ENCODE measurements around the gene LRRN4.

DNA sequence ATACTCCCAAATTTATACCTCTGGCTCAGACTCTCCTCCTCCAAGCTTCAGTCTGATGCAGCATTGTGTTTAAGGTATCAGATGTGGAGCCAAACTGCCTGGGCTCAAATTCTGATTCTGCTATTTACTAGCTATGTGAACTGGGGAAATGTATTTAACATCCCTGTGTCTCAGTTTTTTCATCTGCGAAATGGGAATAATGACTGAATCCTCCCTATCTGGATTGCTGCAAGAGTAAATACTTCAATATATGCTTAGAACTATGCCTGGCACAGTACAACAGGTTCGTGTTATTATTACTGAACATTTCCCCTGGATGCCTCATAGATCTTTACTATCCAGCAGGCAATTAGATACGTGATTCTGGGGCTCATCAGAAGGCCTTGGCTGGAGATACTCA, 5.5 kb downstream of the LRRN4 start:
- TF ChIP-seq, protein P1, sequence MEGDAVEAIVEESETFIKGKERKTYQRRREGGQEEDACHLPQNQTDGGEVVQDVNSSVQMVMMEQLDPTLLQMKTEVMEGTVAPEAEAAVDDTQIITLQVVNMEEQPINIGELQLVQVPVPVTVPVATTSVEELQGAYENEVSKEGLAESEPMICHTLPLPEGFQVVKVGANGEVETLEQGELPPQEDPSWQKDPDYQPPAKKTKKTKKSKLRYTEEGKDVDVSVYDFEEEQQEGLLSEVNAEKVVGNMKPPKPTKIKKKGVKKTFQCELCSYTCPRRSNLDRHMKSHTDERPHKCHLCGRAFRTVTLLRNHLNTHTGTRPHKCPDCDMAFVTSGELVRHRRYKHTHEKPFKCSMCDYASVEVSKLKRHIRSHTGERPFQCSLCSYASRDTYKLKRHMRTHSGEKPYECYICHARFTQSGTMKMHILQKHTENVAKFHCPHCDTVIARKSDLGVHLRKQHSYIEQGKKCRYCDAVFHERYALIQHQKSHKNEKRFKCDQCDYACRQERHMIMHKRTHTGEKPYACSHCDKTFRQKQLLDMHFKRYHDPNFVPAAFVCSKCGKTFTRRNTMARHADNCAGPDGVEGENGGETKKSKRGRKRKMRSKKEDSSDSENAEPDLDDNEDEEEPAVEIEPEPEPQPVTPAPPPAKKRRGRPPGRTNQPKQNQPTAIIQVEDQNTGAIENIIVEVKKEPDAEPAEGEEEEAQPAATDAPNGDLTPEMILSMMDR (IDR thresholded peaks at IDR 0.05), result no peak
- TF ChIP-seq POLR2AphosphoS5 (IDR thresholded peaks at IDR 0.05), result no peak
